GM13977 (cell line): ENCODE results near the gene FAM13A.

Experiments used
- DNase-seq: peaks from one replicate; pipeline ENCODE4 v3.0.0; 2012; ENCODE audit warnings: low spot score
- CTCF ChIP-seq: IDR thresholded peaks from 2 replicates; pipeline ENCODE4 v1.5.1; 2012; ENCODE audit warnings: mild to moderate bottlenecking, control low read depth; ENCODE audit not compliant: insufficient read depth; ENCODE audit errors: extremely low read depth, missing control alignments
- in situ Hi-C: fragments of 300-500 bp; cut with MboI; formaldehyde crosslinking; loops from one replicate; pipeline ENCODE4 v1.12.0; 2022; ENCODE audit warnings: low sequenced_read_pairs, low pct_unique_long_range_greater_than_20kb, mixed read lengths, inconsistent platforms; ENCODE audit not compliant: unreplicated experiment

Gene FAM13A

GRCh38 chr4:89048906-89049601 is 7.9 kb downstream of the FAM13A start:
- in situ Hi-C loops = no loop called here
- TF ChIP-seq CTCF = no peak
- no peak for DNase-seq

GRCh38 chr4:89044147-89044900 is 12.7 kb downstream of the FAM13A start:
- DNase-seq = no peak
- TF ChIP-seq CTCF = no peak
- in situ Hi-C loops = no loop called here

- DNase-seq = no peak
- in situ Hi-C loops = no loop called here
- TF ChIP-seq CTCF = no peak
Observed at GRCh38 chr4:89042055-89042454, 14.9 kb downstream of the FAM13A start.

GRCh38 chr4:89039730-89040338 is 17.2 kb downstream of the FAM13A start:
- no peak for DNase-seq
- in situ Hi-C loops = no loop called here
- TF ChIP-seq CTCF = no peak

- DNase-seq = no peak
- in situ Hi-C loops = no loop called here
- TF ChIP-seq CTCF = no peak
Observed at GRCh38 chr4:89036535-89036934, 20.4 kb downstream of the FAM13A start.

- in situ Hi-C loops = no loop called here
Observed at GRCh38 chr4:89031272-89031671, 25.7 kb downstream of the FAM13A start.

More at GRCh38 chr4:89031272-89031671, 25.7 kb downstream of the FAM13A start:
- TF ChIP-seq CTCF = no peak
- no peak for DNase-seq
